Spinal cord (tissue), 10 donors: ENCODE data around the gene CEP97. TPM values are rescaled to one million over a fixed set of nuclear protein-coding genes. Genes with fewer than 3 reads are reported as not detected.
A peak's percentile ranks its signal among the peaks of the same experiment; 100 is the strongest.
"Not testable (repeated sequence)": the region's sequence is repeated elsewhere in the genome, so short reads cannot be mapped to it uniquely, and the experiment has no call there.

Experiments used
- DNase-seq, 6 donors: peaks; one replicate each; pipeline versions ENCODE4 v3.0.0 to v3.0.0-alpha.2; 2013 to 2015; ENCODE audit warnings: low spot score in 6 of 6, low read depth in 4 of 6
- H3K27ac ChIP-seq: one replicate; pipeline ENCODE4 v1.5.1; 2013; ENCODE audit warnings: low read depth, low read length, control low read depth
- H3K27me3 ChIP-seq: one replicate; pipeline ENCODE4 v1.6.1; 2013; ENCODE audit warnings: low read length; ENCODE audit not compliant: control insufficient read depth, insufficient read depth
- H3K36me3 ChIP-seq: one replicate; pipeline ENCODE4 v1.6.1; 2013; ENCODE audit warnings: low read length; ENCODE audit not compliant: control insufficient read depth, insufficient read depth
- H3K4me1 ChIP-seq: one replicate; pipeline ENCODE4 v1.6.1; 2013; ENCODE audit warnings: low read length; ENCODE audit not compliant: control insufficient read depth, insufficient read depth
- H3K4me3 ChIP-seq: one replicate; pipeline ENCODE4 v1.5.1; 2013; ENCODE audit warnings: low read depth, low read length, control low read depth
- H3K9me3 ChIP-seq: one replicate; pipeline ENCODE4 v1.6.1; 2013; ENCODE audit warnings: low read length; ENCODE audit not compliant: control insufficient read depth, insufficient read depth
- WGBS: methylation state at CpG from one replicate; pipeline ENCODE4 v1.1.5; 2013; ENCODE audit warnings: missing lambda C conversion rate; ENCODE audit not compliant: insufficient coverage; 5-methylcytosine and 5-hydroxymethylcytosine counted together
- long read RNA-seq, 4 donors: transcript quantifications; one replicate each; lab custom pipeline, GENCODE V29; 2026
- polyA plus RNA-seq, 2 donors: library from polyadenylated mRNA; unstranded; fragments of 120-200 nt; gene quantifications; one replicate each; pipeline ENCODE4 v1.2.1, GENCODE V29; 2013; ENCODE audit not compliant: insufficient read length in 2 of 2
- total RNA-seq, 2 donors: library from RNA; depleted of rRNA in 1 of 2; stranded (reverse); fragments of 120-200 nt in 1 of 2; fragments of >200 nt in 1 of 2; gene quantifications; one replicate each; pipeline versions ENCODE4 v1.2.3 to v1.2.4, GENCODE V29; 2013 to 2014
- donor health status: healthy.

CEP97 gene
- total RNA-seq (10 to 100 TPM; 31.6 to 52.0 TPM), polyA plus RNA-seq (10 to 100 TPM; 19.2 to 20.7 TPM)
- long read RNA-seq, donor 1, result 0 reads
- long read RNA-seq, donor 2, full-length matches to known transcripts, result 1 of 6 reads
- long read RNA-seq, donor 2, partial matches to known transcripts, result 5 of 6 reads
- long read RNA-seq, donor 2, other reads (novel, unspliced or antisense), result 0 of 6 reads
- long read RNA-seq, donor 3, full-length matches to known transcripts, result 1 of 1 reads
- long read RNA-seq, donor 3, partial matches to known transcripts, result 0 of 1 reads
- long read RNA-seq, donor 3, other reads (novel, unspliced or antisense), result 0 of 1 reads
- long read RNA-seq, donor 4, result 0 reads

GRCh38 chr3:101724329-101725193, at the start of gene CEP97:
Gene CEP97, plus strand, starts transcription at chr3:101724614. Its CDS starts 63 bp downstream, at chr3:101724677.
- Histone ChIP-seq H3K4me1 (peaks cover 3% of the 10 kb centered on the region), H3K4me3 (peak within 1 kb of the TSS; percentile 85), H3K9me3 (no peaks in the 10 kb centered on the region), H3K36me3 (peaks cover 7% of the 10 kb centered on the region), H3K27me3 (no peaks in the 10 kb centered on the region), H3K27ac (peak within 1 kb of the TSS; percentile 96)
- WGBS, result 0% methylated on average over 49 of the region's 49 CpGs
- DNase-seq, result peak; percentile 87 to 99 (median 92)

- peak overlapping the region; percentile 99 for H3K4me3 ChIP-seq
- no peak for DNase-seq
- 0% methylated on average over 18 of the region's 27 CpGs for WGBS
- H3K36me3 ChIP-seq, result peaks cover 16% of the 10 kb centered on the region
- peak overlapping the region; percentile 99 for H3K27ac ChIP-seq
- peaks cover 16% of the 10 kb centered on the region for H3K4me1 ChIP-seq
- H3K9me3 ChIP-seq, result no peaks in the 10 kb centered on the region
- no peaks in the 10 kb centered on the region for H3K27me3 ChIP-seq
Observed at GRCh38 chr3:101675709-101676215, 48.7 kb upstream of the CEP97 start.

DNA sequence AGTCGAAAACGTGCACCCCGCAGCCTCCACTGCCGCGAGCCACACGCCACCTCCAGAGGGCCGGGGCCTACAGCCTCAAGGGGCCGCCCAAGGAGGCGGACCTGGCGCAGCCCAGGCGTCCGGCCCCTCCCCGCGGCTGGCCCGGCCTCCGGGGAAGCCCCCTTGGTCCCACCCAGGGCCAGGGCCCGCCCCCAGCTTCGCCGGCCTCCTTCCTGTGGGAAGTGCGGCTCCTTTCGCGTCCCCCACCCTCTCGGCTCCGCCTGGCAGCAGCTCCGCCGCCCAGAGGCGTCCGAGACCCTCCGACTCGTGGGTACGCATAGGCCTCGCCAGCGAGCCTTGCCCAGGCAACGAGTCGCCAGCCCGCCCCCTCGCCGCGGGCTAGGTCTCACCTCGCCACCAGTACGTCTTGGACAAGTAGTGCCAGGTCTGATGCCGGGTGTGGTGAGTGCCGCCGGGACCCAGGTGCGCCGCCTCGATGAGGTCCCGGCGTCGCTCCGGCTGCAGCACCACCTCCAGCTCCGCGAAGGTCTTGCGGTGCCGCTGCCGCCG, 48.1 kb upstream of the CEP97 start:
- H3K9me3 ChIP-seq, result no peaks in the 10 kb centered on the region
- H3K4me3 ChIP-seq, result peak overlapping the region; percentile 99
- peak overlapping the region; percentile 99 for H3K27ac ChIP-seq
- no peaks in the 10 kb centered on the region for H3K27me3 ChIP-seq
- DNase-seq, result peak; percentile 73 to 97 (median 87)
- H3K36me3 ChIP-seq, result peaks cover 18% of the 10 kb centered on the region
- H3K4me1 ChIP-seq, result peaks cover 16% of the 10 kb centered on the region
- WGBS, result 0% methylated on average over 57 of the region's 57 CpGs

GRCh38 chr3:101676765-101677435, 47.5 kb upstream of the CEP97 start, which contains the start of gene ZBTB11:
Gene ZBTB11, minus strand, starts transcription at chr3:101677132. Its CDS starts 218 bp downstream, at chr3:101676914.
- peak; percentile 96 to 100 (median 100) for DNase-seq
- WGBS, result 0% methylated on average over 53 of the region's 57 CpGs
- Histone ChIP-seq H3K4me3 (peak within 1 kb of the TSS; percentile 99), H3K4me1 (peaks cover 16% of the 10 kb centered on the region), H3K27me3 (no peaks in the 10 kb centered on the region), H3K27ac (peak within 1 kb of the TSS; percentile 99), H3K36me3 (peaks cover 24% of the 10 kb centered on the region), H3K9me3 (no peaks in the 10 kb centered on the region)

DNA sequence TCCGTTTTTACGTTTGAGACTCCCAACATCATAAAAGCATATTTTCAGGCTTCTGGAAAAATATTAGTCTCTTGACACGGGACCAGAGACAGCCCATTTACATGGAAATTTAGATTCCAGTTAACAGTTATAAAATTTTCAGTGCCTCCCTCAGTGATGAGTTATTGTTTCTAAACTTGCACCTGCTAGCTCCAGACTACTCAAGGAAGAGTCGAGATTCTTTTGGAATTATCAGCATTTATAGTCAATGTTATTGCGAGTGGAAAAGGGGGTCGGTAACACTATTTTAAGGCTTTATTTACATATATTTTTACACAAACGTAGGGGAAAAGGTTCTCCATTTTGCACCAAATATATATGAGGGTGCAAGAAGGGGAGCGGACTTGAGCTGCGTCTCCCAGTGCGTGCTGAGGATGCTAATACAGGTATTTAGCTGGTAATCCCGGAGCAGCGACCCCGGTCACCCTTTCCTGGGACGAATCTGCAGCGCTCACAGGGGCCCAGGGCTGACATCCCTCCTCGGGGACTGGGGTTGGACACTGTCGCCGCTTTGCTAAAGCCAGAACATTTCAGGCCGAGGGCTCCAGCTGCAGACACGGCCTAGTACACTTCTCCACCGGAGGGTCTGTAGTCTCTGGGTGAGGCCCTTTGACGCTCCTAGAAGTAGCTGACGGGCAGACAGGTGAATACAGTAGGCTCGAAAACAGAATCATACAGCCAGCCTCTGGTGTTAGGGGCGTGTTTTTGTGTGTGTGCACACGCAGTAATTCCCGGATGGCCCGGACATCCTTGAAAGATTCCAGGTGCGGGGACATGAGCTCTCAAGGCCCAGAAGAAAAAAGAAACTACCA, 46.8 kb upstream of the CEP97 start:
- WGBS, result 64% methylated on average over 22 of the region's 29 CpGs
- peaks cover 16% of the 10 kb centered on the region for H3K4me1 ChIP-seq
- no peaks in the 10 kb centered on the region for H3K27me3 ChIP-seq
- peak overlapping the region; percentile 79 for H3K27ac ChIP-seq
- H3K9me3 ChIP-seq, result no peaks in the 10 kb centered on the region
- H3K4me3 ChIP-seq, result peak overlapping the region; percentile 99
- H3K36me3 ChIP-seq, result peaks cover 31% of the 10 kb centered on the region
- DNase-seq, result peak in 2 of 6 donors; percentile 2 to 7

GRCh38 chr3:101678837-101679236, 45.6 kb upstream of the CEP97 start:
- peaks cover 34% of the 10 kb centered on the region for H3K36me3 ChIP-seq
- H3K27me3 ChIP-seq, result not testable (repeated sequence)
- no CpG with 5 or more reads among the region's 2 CpGs for WGBS

DNA sequence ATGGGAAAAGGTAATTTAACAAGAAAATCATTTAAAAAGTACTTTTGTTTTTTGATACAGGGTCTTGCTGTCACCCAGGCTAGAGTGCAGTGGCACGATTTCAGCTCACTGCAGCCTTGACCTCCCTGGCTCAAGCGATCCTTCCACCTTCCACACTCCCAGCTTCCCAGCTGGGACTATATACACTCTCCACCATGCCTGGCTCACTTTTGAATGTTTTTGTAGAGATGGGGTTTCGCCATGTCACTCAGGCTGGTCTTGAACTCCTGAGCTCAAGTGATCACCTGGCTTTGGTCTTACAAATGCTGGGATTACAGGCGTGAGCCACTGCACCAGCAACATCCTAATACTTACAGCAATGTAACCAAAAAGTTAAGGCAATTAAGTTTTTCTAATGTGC, 43.9 kb upstream of the CEP97 start:
- 100% methylated on average over 2 of the region's 4 CpGs for WGBS
- H3K4me1 ChIP-seq, result peaks cover 27% of the 10 kb centered on the region
- no peaks in the 10 kb centered on the region for H3K27me3 ChIP-seq
- DNase-seq, result no peak
- H3K36me3 ChIP-seq, result peaks cover 39% of the 10 kb centered on the region
- no peak overlapping the region for H3K4me3 ChIP-seq
- no peaks in the 10 kb centered on the region for H3K9me3 ChIP-seq
- no peak overlapping the region for H3K27ac ChIP-seq

More at GRCh38 chr3:101678837-101679236, 45.6 kb upstream of the CEP97 start:
- not testable (repeated sequence) for H3K9me3 ChIP-seq, DNase-seq, H3K27ac ChIP-seq, H3K4me3 ChIP-seq
- H3K4me1 ChIP-seq, result peaks cover 20% of the 10 kb centered on the region

DNA sequence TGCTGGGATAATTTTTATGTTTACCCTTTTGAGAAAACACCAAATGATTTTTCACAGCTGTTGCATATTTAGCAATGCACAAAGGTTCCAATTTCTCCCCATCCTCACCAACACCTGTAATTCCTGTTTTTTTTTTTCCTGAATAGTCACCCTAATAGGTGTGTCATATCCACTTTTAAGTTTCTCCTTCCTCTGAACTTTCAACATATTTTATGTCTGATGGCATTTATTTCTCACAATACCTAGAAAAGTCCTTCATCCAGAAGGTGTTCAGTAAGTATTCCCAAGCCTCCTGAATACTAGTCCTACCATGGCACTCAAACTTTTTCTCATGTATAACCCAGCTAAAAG, 39.4 kb upstream of the CEP97 start:
- Histone ChIP-seq H3K4me3 (peak overlapping the region; percentile 92), H3K27ac (no peak overlapping the region), H3K36me3 (peaks cover 27% of the 10 kb centered on the region), H3K27me3 (no peaks in the 10 kb centered on the region), H3K4me1 (peaks cover 29% of the 10 kb centered on the region), H3K9me3 (no peaks in the 10 kb centered on the region)
- no peak for DNase-seq
